GM08714 (cell line): ENCODE measurements around the gene CFAP77.

Experiments
- H3K4me3 ChIP-seq: fragments of 200-500 bp; sonication (Bioruptor generic); 2 replicates; pipeline ENCODE4 v1.5.1; 2014; ENCODE audit warnings: mild to moderate bottlenecking, low read length, inconsistent platforms
- ZNF274 ChIP-seq: IDR thresholded peaks from 2 replicates; pipeline ENCODE4 v1.6.1; 2012; ENCODE audit warnings: mild to moderate bottlenecking, low read depth, low read length

The CFAP77 gene

DNA sequence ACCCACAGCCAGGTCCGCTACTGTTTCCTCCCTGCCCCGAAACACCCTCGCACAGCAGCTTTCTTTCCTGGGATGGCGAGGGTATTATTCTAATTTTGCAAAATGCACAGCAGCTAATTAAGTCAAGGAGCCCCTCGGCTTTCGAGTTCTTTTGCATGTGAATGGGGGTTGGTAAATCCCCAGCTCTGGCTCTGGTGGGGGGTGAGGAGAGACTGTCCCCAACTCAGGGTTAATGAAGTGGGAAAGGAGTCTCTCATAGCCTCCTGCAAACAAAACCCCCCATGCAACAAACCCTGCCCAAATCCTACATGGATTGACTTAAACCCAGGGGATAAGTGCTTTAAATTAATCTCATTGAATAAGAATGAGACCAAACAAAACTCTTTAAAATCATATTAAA is 181.2 kb downstream of the CFAP77 start:
- no peak overlapping the region for H3K4me3 ChIP-seq
- TF ChIP-seq ZNF274: no peak

DNA sequence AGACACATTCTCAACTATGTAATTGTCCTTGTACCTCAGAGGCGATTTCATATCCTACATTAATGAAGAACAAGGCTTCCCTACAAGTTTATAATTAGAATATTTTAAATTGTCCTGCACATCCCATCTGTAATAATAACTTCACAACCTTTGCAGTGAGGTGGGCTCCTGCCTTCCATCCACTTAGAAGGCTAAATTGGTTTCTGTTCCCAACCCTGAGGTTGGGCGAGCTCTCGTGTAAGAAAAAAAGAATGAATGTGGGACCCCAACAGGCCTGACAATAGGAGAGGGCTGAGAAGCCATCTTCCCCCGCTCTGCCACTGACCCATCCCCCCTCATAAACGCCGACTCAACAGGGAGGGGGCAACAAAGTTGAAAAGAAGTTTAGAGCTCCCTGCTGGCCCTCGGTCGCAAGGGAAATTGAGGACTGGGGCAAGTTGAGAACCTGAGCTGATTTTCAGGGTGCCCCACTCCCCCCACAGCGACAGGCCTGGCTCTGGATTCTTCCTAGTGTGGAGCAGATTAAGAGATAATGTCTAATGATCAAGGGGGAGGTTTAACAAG is 181.8 kb downstream of the CFAP77 start:
- no peak for TF ChIP-seq ZNF274
- H3K4me3 ChIP-seq: no peak overlapping the region

DNA sequence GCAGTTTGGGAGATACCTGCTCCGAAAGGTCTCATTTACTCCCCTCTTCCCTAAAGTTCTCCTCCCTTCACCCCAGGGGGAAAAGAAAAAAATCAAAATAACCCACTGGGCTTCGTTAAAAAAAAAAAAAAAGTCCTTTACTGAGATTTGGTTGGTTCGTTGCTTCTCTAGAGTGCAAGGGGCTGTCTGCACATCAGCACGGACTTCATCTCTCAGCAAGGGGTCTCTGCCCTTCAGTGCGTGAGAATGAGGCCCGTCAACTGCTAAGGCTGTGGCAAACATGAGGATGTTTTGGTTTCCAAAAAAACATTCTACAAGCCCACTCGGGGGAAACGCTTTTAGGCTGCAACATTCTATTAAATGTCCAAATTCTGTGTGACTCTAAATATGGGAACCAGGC is 182.4 kb downstream of the CFAP77 start:
- no peak for TF ChIP-seq ZNF274
- no peak overlapping the region for H3K4me3 ChIP-seq

GRCh38 chr9:132594412-132594811 is 184.4 kb downstream of the CFAP77 start:
- no peak overlapping the region for H3K4me3 ChIP-seq
- no peak for TF ChIP-seq ZNF274

GRCh38 chr9:132595319-132595718 is 185.3 kb downstream of the CFAP77 start:
- no peak for TF ChIP-seq ZNF274
- no peak overlapping the region for H3K4me3 ChIP-seq

- TF ChIP-seq ZNF274: no peak
- H3K4me3 ChIP-seq: no peak overlapping the region
These were observed 186.2 kb downstream of the CFAP77 start for GRCh38 chr9:132596200-132596599.

GRCh38 chr9:132597073-132597775 is 187.2 kb downstream of the CFAP77 start:
- H3K4me3 ChIP-seq: no peak overlapping the region
- TF ChIP-seq ZNF274: no peak

DNA sequence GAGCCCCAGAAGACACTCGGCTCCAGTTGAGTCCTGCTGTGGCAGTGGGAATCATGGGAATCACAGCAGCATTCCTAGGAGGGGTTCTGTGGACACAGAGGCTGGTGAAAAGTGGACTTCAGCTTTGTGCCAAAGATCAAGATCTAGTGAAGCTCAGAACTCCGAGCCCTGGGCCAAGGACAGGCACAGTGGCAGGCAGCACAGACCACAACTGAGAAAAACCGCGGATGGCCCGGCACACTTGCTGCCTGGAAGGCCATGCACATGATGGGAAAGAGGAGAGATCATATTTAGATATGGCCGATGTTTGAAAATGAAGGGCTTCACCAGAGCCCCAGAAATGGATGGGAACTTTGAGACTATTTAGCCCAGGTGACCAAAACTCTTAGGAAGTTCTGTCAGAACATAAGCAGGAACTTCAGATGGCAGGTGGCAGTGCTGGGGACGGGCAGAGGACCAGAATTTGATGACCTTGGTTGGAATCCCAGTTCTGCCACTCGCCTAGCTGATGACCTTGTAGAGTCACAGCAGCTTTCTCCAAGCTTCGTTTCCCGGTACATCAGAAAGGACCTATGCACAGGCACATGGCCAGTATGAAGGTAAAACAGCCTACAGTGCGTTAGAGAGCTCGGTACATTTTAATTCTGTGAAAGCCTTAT is 190.4 kb downstream of the CFAP77 start:
- no peak overlapping the region for H3K4me3 ChIP-seq
- no peak for TF ChIP-seq ZNF274

DNA sequence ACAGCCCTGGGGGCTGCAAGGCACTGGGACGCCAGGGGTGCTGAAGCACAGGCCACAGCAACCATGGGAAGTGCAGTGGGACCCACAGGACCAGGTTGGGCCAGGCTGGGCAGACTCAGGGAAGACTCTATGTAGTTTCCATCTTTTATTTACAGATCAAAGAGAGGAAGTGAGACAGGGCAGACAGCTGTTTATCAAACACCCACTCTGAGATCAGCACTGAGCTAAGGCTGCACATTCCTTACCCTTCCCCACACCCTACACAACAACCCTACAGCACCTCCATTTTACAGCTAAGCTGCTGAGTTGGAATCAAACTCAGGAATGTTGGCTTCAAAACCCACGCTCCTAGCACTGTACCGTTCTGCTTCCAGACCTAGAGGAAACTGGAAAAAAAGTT is 192.2 kb downstream of the CFAP77 start:
- no peak overlapping the region for H3K4me3 ChIP-seq

GRCh38 chr9:132605387-132605786 is 195.4 kb downstream of the CFAP77 start:
- no peak overlapping the region for H3K4me3 ChIP-seq
- no peak for TF ChIP-seq ZNF274

More for the DNA sequence above, 192.2 kb downstream of the CFAP77 start:
- no peak for TF ChIP-seq ZNF274

DNA sequence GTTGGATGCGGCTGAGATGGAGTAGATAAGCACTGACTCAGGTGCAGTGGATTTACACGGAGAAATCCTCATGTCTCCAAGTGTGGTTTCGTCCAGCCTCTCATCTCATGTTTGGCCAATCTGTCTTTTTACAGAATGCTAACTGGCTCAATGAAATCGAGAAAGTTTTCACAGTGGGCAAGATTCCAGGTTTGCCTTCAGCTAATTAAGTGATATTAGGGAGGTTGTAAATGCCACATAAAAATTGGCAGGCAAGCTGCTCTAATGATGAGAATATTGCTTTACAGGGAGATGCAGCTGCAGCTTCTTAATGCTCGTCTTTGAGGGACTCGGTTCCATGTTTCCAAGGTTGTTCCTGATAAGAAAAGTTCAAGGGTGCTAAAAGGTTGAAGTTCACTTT is 196.1 kb downstream of the CFAP77 start:
- TF ChIP-seq ZNF274: no peak
- no peak overlapping the region for H3K4me3 ChIP-seq

- H3K4me3 ChIP-seq: no peak overlapping the region
- no peak for TF ChIP-seq ZNF274
These were observed 199.2 kb downstream of the CFAP77 start for GRCh38 chr9:132609184-132609583.

- TF ChIP-seq ZNF274: no peak
These were observed 199.8 kb downstream of the CFAP77 start for GRCh38 chr9:132609829-132610228.

GRCh38 chr9:132610661-132611060 is 200.7 kb downstream of the CFAP77 start:
- H3K4me3 ChIP-seq: no peak overlapping the region
- no peak for TF ChIP-seq ZNF274

More at GRCh38 chr9:132609829-132610228, 199.8 kb downstream of the CFAP77 start:
- H3K4me3 ChIP-seq: no peak overlapping the region

DNA sequence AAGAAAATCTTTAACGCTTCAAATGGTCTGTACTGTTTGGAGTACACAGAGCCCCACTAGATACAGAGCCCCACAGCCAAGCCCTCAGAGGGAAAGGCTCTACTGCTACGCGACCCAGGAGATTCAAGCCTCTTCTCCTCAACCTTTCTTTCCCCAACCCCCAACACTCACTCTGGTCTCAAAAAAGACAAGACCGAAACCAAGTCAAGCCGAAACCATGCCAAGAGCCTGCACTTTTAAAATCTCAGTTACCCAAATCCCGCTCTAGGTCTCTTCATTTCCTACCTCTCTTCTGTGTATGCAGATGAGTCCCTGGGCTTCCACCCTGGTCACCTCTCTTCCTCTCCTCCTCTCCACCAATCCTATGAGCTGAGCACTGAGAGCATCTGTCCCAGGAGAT is 204.3 kb downstream of the CFAP77 start:
- H3K4me3 ChIP-seq: no peak overlapping the region
- no peak for TF ChIP-seq ZNF274
